Loucy (cell line): ENCODE measurements around the gene PFKFB1.

ENCODE experiments used
- H2AFZ ChIP-seq: fragments of 200-600 bp; sonication (generic); 2 replicates; pipeline ENCODE4 v1.6.0; 2016; ENCODE audit warnings: antibody characterized with exemption, mild to moderate bottlenecking, low read length, moderate library complexity
- H3F3A ChIP-seq: fragments of 200-600 bp; 2 replicates; pipeline ENCODE4 v1.6.0; 2016; ENCODE audit warnings: antibody characterized with exemption, low read depth, mild to moderate bottlenecking
- H3K27me3 ChIP-seq: fragments of 200-600 bp; sonication (generic); 2 replicates; pipeline ENCODE4 v1.6.1; 2014; ENCODE audit warnings: low read length, mild to moderate bottlenecking; ENCODE audit not compliant: insufficient read depth, poor library complexity, severe bottlenecking
- H3K36me3 ChIP-seq: fragments of 200-600 bp; sonication (generic); 2 replicates; pipeline ENCODE4 v1.6.1; 2016; ENCODE audit warnings: low read length; ENCODE audit not compliant: insufficient read depth
- H3K4me1 ChIP-seq: fragments of 200-600 bp; sonication (generic); 2 replicates; pipeline ENCODE4 v1.5.1; 2014; ENCODE audit warnings: low read length, mild to moderate bottlenecking; ENCODE audit not compliant: insufficient read depth, poor library complexity, severe bottlenecking
- H3K4me2 ChIP-seq: fragments of 200-600 bp; sonication (generic); 2 replicates; pipeline ENCODE4 v1.6.0; 2014; ENCODE audit warnings: antibody characterized with exemption, low read length, low read depth, mild to moderate bottlenecking; ENCODE audit not compliant: poor library complexity, severe bottlenecking
- H3K4me3 ChIP-seq: fragments of 200-600 bp; sonication (generic); 2 replicates; pipeline ENCODE4 v1.5.1; 2014; ENCODE audit warnings: low read length, mild to moderate bottlenecking, mixed read lengths; ENCODE audit not compliant: poor library complexity, severe bottlenecking
- H3K79me2 ChIP-seq: fragments of 200-600 bp; sonication (generic); 2 replicates; pipeline ENCODE4 v1.6.1; 2014; ENCODE audit warnings: low read length; ENCODE audit not compliant: insufficient read depth
- H3K9ac ChIP-seq: fragments of 200-600 bp; sonication (generic); 2 replicates; pipeline ENCODE4 v1.6.0; 2014; ENCODE audit warnings: mild to moderate bottlenecking, low read depth, low read length, moderate library complexity; ENCODE audit not compliant: poor library complexity, severe bottlenecking
- H3K9me2 ChIP-seq: fragments of 200-600 bp; sonication (generic); replicated peaks from 2 replicates; pipeline ENCODE4 v1.6.1; 2016; ENCODE audit warnings: low read depth, low read length, mixed read lengths
- H3K9me3 ChIP-seq: fragments of 200-600 bp; sonication (generic); 2 replicates; pipeline ENCODE4 v1.6.1; 2014; ENCODE audit warnings: mild to moderate bottlenecking, antibody characterized with exemption, low read length, low read depth; ENCODE audit not compliant: insufficient read depth
- H4K20me1 ChIP-seq: fragments of 200-600 bp; sonication (generic); 2 replicates; pipeline ENCODE4 v1.6.0; 2014; ENCODE audit warnings: antibody characterized with exemption, low read length, mild to moderate bottlenecking; ENCODE audit not compliant: insufficient read depth, poor library complexity, severe bottlenecking
- CTCF ChIP-seq: fragments of 200-600 bp; sonication (generic); conservative IDR thresholded peaks from 2 replicates; pipeline ENCODE4 v1.5.1; 2014; ENCODE audit warnings: mild to moderate bottlenecking, antibody characterized with exemption, low read length
- EZH2phosphoT487 ChIP-seq: fragments of 200-600 bp; IDR thresholded peaks from 2 replicates; pipeline ENCODE4 v1.6.1; 2018; ENCODE audit warnings: antibody characterized with exemption, mild to moderate bottlenecking, moderate library complexity, borderline replicate concordance

Gene PFKFB1

GRCh38 chrX:54931107-54931506, 62.9 kb downstream of the PFKFB1 start:
- H3K9me3 ChIP-seq, result no peaks in the 10 kb centered on the region
- TF ChIP-seq CTCF (no peak), EZH2phosphoT487 (no peak)
- no peak overlapping the region for H3K4me3 ChIP-seq
- H3K79me2 ChIP-seq, result no peaks in the 10 kb centered on the region
- no peak overlapping the region for H2AFZ ChIP-seq
- H3K4me2 ChIP-seq, result no peak overlapping the region
- no peaks in the 10 kb centered on the region for H3K4me1 ChIP-seq
- H3K9ac ChIP-seq, result no peak overlapping the region
- no peaks in the 10 kb centered on the region for H3K9me2 ChIP-seq
- no peaks in the 10 kb centered on the region for H3K27me3 ChIP-seq
- H3K36me3 ChIP-seq, result peaks cover 12% of the 10 kb centered on the region; the same call in 1 of the 2 replicates
- H3F3A ChIP-seq, result no peaks in the 10 kb centered on the region
- H4K20me1 ChIP-seq, result no peaks in the 10 kb centered on the region

- H3K79me2 ChIP-seq, result no peaks in the 10 kb centered on the region
- peaks cover 12% of the 10 kb centered on the region; the same call in 1 of the 2 replicates for H3K36me3 ChIP-seq
- no peaks in the 10 kb centered on the region for H3K9me2 ChIP-seq
- no peaks in the 10 kb centered on the region for H3K9me3 ChIP-seq
- no peak for TF ChIP-seq CTCF
- TF ChIP-seq EZH2phosphoT487, result no peak
- no peaks in the 10 kb centered on the region for H3K27me3 ChIP-seq
- H2AFZ ChIP-seq, result no peak overlapping the region
- H3K4me1 ChIP-seq, result no peaks in the 10 kb centered on the region
- no peak overlapping the region for H3K9ac ChIP-seq
- no peaks in the 10 kb centered on the region for H3F3A ChIP-seq
- H3K4me2 ChIP-seq, result no peak overlapping the region
- H3K4me3 ChIP-seq, result no peak overlapping the region
- H4K20me1 ChIP-seq, result no peaks in the 10 kb centered on the region
Measured at GRCh38 chrX:54930291-54931049, 63.5 kb downstream of the PFKFB1 start.

GRCh38 chrX:54928876-54929275, 65.1 kb downstream of the PFKFB1 start:
- Histone ChIP-seq H4K20me1 (no peaks in the 10 kb centered on the region), H3K36me3 (peaks cover 12% of the 10 kb centered on the region; the same call in 1 of the 2 replicates), H3K4me3 (no peak overlapping the region), H3K9me2 (no peaks in the 10 kb centered on the region), H3K79me2 (no peaks in the 10 kb centered on the region), H3K4me1 (no peaks in the 10 kb centered on the region), H2AFZ (no peak overlapping the region), H3F3A (no peaks in the 10 kb centered on the region), H3K27me3 (no peaks in the 10 kb centered on the region), H3K9me3 (no peaks in the 10 kb centered on the region), H3K9ac (no peak overlapping the region), H3K4me2 (no peak overlapping the region)
- TF ChIP-seq CTCF, result no peak
